HG03442 (cell line): ENCODE data around the gene PAFAH1B2.
A peak's percentile ranks its signal among the peaks of the same experiment; 100 is the strongest.
"Not testable (repeated sequence)": the region's sequence is repeated elsewhere in the genome, so short reads cannot be mapped to it uniquely, and the experiment has no call there.

ENCODE experiments used
- ATAC-seq: cut with Tn5 transposase; IDR thresholded peaks from one replicate; pipeline ENCODE4 v1.9.1; 2021; ENCODE audit warnings: mild to moderate bottlenecking, moderate library complexity; ENCODE audit not compliant: unreplicated experiment

PAFAH1B2 gene

GRCh38 chr11:117172724-117173421, 28.8 kb downstream of the PAFAH1B2 start:
- ATAC-seq, result no peak

DNA sequence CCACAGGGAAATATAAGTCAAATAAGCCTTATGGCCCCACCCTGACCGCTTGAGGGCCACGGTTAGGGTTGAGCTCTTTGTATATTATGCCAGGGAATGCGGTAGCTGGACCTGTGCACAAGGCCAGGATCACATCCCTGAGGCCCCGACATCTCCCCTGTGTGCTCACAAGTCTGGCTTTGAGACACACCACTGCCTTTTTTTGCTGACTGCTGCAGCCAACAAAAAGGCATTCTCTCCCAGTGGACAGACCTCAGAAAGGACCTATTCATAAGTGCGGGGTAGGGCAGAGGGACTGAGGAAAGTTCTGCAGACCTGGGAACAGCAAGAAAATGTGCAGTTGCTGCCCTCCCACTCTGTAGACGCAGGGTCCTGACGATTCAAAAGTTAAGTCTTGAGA, 31.0 kb downstream of the PAFAH1B2 start:
- ATAC-seq, result no peak

GRCh38 chr11:117175781-117176180, 31.7 kb downstream of the PAFAH1B2 start:
- ATAC-seq, result no peak

GRCh38 chr11:117176186-117176585, 32.1 kb downstream of the PAFAH1B2 start:
- no peak for ATAC-seq

DNA sequence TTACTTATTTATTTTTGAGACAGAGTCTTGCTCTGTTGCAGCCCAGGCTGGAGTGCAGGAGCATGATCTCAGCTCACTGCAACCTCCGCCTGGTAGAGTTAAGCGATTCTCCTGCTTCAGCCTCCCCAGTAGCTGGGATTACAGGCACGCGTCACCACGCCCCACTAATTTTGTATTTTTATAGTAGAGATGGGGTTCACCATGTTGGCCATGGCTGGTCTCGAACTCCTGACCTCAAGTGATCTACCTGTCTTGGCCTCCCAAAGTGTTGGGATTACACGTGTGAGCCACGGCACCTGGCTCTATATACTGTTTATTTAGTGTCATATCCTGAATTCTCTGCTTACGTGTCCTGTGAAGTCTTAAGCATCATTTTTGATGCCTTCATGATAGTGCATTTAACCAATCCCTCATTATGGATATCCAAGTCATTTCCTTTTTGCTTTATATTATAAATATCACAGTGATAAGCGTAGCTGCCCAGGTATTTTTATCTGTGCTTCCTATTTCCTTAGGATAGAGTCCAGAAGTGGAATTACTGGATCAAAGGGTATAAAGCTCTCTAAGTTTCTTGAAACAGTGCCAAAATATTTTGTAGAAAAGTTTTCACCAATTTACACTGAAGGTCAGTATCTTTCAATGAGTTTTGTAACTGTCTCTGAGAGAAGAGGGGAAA, 33.6 kb downstream of the PAFAH1B2 start:
- no peak for ATAC-seq

DNA sequence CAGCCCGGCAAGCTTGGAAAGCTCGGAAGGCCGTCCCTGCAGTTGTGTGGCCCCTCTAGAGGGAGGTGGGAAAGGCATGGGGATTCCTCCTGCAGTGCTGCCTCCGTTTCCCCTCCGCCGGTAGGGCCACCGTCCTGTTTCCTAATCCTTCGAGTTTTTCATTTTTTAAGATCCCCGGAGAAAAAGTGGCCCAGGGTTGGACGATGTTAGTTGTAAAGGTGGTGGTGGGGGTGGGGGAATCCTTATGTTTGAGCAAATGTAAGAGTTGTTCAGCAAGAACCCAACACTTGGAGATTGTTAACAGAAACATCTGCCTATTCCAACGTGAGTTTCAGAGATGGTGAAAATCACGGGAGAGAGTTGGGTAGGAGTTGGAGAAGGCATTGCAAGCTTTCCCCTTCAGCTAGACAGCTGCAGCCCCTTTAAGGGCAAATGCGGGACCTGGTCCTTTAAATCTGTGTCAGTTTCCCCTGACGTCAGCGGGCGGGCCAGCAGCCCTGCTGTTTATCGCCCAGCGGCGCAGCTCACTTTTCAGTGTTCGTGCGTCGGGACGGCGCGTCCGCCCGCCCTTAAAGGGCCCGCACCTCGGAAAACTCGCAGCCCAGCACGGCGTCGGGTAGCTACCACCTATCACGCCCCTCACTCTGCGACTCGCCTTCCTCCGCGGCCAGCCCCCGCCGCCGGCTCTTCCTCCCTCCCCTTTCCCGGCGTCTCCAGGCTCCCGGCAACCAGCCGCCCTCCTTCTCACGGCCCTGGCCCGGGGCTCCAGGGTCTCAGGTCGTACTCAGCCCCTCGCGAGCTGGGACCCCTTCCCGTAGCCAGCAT, 34.3 kb downstream of the PAFAH1B2 start, which contains the start of gene SIDT2:
Gene SIDT2 (plus strand): TSS at position 534 of the 825 bp plus-strand sequence. CDS start 521 bp downstream, outside the sequence.
- peak; percentile 83 for ATAC-seq

DNA sequence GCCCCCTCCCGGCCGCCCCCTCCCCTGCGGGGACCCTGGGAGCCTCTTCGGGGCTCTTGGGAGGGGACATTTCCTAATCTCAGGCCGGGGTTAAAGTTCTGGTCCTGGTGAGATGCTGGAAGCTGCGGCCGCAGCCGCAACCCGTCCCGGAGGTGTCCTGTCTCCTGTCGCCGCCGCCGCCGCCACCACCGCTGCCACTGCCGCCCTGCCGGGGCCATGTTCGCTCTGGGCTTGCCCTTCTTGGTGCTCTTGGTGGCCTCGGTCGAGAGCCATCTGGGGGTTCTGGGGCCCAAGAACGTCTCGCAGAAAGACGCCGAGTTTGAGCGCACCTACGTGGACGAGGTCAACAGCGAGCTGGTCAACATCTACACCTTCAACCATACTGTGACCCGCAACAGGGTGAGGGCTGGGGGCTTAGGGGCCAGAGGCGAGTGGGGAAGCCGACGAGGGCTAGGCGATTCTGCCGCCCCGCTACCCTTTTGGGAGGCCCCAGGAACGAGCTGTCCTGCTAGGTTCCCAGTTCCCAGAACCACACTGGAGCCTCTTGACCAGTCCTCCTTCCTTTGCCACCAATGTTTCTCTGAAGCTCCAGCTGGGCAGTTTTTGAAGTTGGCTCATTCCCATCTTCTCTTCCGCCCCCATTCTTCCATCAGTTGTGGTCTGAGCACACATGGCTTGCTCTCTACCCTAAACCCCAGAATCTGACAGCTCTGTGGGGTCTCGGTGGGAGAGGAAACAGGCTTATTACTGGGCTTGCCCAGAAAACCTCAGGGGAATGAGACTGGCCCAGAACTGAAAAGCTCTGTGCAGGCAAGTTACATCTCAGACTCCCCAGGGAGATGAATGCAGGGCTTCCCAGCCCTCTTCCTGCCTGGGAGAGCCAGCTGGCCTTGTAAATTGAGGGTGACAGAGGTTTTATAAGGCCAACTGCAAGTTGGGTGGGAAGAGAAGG, 35.2 kb downstream of the PAFAH1B2 start:
- peak; percentile 22 for ATAC-seq

- ATAC-seq, result no peak
These were observed 35.9 kb downstream of the PAFAH1B2 start for GRCh38 chr11:117180020-117180419.

DNA sequence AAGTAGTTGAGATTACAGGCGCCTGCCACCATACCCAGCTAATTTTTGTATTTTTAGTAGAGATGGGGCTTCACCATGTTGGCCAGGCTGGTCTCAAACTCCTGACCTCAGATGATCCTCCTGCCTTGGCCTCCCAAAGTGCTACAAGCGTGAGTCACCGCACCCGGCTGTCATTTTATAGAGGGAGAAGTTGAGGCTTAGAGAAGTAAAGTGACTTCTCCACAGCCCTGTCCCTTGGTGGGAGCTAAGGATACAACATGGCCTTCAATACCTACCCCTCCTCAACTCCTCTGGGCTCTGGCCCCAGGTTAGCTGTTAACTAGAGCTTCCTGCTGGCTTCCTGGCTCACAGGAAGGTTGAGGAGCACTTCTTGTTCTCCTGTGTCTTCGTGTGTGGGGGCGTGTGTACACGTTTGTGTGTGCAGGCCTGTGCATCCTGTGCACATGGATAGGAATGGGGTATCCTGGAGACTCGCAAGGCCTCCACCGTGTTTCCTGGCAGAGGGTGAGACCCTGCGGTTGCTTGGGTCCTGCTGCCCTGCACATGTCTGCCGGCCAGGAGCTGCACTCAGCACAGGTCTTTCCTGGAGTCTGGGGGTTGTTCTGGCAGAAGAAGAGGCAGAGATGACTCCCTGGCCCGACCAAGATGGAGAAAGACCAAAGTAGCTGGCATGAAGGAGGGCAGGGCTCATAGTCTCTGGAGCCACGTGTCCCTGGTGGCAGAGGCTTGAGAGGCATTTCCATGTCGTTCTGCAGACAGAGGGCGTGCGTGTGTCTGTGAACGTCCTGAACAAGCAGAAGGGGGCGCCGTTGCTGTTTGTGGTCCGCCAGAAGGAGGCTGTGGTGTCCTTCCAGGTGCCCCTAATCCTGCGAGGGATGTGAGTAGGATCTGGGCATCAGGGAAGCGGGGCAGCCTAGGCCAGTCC, 36.8 kb downstream of the PAFAH1B2 start:
- ATAC-seq, result no peak

DNA sequence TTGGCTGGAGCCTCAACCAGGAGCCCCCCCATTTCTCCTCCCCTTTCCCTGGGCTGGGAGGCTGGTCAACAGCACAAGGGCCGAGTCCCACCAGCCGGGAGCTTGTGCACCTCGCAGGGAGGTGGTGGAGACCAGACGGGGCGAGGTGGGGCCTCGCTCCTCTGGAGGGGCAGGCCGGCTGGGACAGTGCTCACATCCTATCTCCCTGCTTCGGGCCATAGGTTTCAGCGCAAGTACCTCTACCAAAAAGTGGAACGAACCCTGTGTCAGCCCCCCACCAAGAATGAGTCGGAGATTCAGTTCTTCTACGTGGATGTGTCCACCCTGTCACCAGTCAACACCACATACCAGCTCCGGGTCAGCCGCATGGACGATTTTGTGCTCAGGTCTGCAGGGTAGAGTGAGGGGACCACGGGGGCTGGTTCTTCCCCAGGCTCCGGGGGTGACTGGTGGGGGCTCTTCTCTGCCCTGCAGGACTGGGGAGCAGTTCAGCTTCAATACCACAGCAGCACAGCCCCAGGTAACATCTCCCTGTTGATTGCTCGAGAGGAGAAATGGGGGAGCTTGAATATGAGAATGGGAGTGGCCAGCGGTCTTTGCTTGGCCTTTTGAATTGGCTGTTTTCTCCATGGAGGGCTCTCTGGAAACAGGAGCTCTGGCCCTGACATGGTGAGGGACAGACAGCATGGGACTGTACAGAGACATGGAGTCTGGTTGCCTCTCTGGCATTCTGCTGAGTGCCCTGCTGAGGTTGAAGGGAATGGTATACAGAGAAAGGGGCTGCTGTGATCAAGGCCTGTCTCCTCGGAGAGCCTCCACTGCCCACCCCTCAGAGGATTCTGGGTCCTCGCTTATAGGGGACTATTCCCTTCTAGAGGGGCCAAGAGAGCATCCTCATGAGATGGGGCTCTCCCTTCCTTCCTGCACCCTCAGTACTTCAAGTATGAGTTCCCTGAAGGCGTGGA, 37.8 kb downstream of the PAFAH1B2 start:
- no peak for ATAC-seq

DNA sequence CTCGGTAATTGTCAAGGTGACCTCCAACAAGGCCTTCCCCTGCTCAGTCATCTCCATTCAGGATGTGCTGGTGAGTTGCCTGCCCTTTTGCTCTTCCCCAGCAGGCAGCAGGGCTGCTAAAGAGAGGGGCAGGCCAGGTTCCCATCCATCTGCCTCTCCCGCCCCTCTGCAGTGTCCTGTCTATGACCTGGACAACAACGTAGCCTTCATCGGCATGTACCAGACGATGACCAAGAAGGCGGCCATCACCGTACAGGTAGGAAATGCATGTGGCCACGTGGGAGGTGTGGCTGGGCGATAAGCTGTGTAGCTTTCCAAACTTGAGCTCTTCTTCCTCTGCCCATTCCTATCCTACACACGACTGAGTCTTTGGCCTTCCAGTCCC, 38.5 kb downstream of the PAFAH1B2 start:
- no peak for ATAC-seq

- ATAC-seq, result not testable (repeated sequence)
These were observed 39.1 kb downstream of the PAFAH1B2 start for GRCh38 chr11:117183178-117183577.

DNA sequence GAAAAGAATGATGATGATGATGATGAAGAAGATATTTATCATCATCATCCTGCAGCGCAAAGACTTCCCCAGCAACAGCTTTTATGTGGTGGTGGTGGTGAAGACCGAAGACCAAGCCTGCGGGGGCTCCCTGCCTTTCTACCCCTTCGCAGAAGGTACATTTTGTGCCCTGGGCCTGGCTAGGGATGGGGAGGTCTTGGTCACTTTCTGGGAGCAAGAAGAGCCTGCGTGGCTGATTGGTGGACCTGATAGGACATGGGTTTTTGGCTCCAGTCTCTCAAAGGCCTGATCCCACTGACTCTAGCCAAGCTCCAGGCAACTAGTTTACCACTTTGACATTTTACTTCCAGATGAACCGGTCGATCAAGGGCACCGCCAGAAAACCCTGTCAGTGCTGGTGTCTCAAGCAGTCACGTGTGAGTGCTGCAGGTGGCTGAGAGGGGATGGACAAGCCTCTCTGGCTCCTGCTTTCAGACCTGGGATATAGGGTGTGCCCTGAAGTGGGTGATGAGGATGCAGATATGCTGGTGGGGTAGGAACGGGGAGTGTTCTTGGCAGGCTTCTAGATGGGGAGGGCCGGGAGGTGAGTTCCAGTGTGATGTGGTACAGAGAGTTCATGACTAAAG, 39.8 kb downstream of the PAFAH1B2 start:
- no peak for ATAC-seq

- no peak for ATAC-seq
These were observed 41.8 kb downstream of the PAFAH1B2 start for GRCh38 chr11:117185736-117186430.

DNA sequence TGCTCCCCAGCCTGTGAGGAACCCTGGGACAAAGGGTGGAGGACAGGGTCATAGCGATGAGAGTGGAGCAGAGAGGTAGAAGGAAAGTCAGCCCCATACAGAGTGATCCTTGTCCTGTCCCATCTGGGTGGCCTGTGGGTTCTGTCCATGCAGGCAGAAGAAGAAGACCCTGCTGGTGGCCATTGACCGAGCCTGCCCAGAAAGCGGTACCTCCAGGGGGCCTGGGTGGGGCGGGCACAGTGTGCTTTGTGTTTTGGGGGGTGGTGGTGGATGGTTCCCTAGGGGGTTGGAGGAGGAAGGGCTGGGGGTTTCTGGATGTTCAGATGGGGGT, 42.3 kb downstream of the PAFAH1B2 start:
- ATAC-seq, result no peak

DNA sequence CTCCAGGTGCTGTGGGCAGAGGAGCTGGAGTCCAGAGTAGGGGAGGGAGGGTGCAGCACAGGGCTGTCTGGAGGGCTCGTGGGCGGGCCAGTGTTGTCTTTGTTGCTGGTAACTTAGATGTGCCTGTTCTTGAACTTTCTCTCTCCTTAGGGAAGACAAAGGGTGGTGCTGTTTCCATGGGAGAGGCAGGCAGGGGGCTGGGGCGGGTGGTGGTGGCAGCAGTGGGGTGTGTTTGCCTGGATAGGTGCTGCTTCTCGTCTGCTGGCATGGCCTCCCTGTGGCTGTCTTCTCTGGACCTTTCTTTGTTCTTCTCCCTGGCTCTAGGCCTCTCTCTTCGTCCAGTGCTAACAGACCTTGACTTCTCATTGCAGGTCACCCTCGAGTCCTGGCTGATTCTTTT, 42.9 kb downstream of the PAFAH1B2 start:
- no peak for ATAC-seq

DNA sequence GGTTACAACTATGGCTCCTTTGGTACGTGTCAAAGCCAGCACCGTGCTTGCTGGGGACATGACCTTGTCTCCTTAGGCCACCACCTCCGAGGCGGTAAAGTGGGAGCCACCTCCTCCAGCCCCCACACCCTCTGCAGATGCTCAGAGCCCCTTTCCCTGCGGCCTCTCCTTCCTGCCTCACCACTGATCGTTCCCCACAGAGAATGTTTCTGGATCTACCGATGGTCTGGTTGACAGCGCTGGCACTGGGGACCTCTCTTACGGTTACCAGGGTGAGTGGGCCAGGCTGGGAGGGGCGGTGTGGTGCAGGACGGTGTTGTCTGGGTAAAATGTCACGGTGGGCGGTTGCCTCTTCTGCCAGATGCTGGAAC, 43.3 kb downstream of the PAFAH1B2 start:
- no peak for ATAC-seq
